GM11168 (cell line): ENCODE results near the gene RAD17.
"Not testable (repeated sequence)": the region's sequence is repeated elsewhere in the genome, so short reads cannot be mapped to it uniquely, and the experiment has no call there.

Experiments
- in situ Hi-C: fragments of 300-500 bp; cut with MboI; formaldehyde crosslinking; loops from one replicate; pipeline ENCODE4 v1.12.0; 2022; ENCODE audit warnings: low sequenced_read_pairs; ENCODE audit not compliant: unreplicated experiment

RAD17 gene

DNA sequence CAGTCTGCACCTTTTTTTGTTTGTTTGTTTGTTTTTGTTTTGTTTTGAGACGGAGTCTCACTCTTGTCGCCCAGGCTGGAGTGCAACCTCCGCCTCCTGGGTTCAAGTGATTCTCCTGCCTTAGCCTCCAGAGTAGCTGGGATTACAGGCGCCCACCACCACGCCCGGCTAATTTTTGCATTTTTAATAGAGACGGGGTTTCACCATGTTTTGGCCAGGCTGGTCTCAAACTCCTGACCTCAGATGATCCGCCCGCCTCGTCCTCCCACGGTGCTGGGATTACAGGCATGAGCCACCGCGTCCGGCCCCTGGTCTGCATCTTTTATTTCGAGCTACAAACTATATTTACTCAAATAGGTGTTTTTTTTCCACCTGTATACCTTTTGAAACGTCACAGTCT lies 717 bp downstream of the RAD17 start:
- in situ Hi-C loops = not testable (repeated sequence)

DNA sequence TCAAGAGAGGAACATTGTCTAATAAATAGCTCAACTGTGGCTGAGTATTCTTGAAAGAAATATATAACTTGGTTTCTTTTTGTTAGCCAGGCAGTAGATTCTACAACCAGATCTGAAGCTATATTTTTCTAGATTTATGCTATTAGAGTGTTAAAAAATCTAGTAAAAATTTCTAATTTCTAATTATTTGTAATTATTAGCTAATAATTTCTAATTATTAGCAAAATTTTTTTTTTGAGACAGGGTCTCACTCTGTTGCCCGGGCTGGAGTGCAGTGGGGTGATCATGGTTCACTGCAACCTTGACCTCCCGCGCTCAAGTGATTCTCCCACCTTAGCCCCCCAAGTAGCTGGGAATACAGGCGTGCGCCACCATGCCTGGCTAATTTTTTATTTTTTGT lies 2.8 kb downstream of the RAD17 start:
- in situ Hi-C loops = no loop called here

DNA sequence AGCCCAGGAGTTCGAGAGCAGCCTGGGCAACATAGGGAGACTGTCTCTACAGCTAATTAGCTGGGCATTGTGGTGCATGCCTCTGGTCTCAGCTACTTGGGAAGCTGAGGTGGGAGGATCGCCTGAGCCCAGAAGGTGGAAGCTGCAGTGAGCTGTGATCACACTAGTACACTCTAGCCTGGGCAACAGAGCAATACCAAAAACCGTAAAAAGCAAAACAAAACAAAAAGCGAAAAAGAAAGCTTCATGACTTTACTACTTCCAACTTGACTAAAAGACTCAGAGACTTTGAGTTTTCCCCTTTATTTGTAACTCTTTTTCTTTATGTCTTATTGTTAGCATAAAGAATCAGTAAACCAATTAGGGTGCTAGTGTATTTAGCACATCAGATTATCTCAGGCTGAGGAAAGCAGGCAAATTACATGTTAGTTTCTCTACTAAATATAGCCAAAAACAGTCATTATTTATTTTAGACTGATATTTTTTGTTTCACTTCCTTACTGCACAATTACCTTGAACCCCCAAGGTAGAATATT lies 5.4 kb downstream of the RAD17 start:
- in situ Hi-C loops = no loop called here

DNA sequence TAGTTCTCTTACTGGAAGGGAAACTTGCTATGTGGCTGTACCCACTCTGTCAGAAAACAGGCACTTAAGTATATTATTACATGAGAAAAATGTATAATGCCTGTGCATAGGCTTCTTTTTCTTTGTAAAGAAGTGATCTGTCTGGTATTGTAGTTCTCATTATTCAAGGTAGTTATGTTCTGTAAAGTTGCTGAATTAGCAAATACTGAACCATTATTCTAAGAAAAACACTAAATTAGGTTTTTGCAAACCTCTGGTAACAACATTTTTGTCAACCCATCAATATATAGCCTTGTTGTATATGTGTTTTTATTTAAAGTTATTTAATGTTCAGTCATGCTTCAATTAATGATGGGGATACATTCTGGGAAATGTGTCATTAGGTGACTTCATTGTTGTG lies 8.8 kb downstream of the RAD17 start:
- in situ Hi-C loops = no loop called here

DNA sequence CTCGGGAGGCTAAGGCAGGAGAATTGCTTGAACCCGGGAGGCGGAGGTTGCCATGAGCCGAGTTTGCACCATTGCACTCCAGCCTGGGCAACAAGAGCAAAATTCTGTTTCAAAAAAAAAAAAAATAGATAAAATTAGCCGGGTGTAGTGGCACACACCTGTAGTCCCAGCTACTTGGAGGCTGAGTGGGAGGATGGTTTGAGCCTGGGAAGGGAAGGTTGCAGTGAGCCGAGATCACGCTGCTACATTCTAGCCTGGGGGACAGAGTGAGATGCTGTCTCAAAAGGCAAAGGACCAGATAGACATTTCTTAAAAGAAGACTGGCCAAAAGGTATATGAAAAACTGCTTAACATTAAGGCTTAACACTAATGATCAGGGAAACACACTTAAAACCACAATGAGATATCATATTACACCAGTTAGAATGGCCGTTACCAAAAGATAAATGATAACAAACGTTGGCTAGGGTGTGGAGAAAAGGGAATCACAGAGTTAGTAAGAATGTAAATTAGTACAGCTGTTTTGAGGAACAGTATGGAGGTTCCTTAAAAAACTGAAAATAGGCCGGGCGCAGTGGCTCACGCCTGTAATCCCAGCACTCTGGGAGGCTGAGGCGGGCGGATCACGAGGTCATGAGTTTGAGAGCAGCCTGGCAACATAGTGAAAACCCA lies 35.2 kb downstream of the RAD17 start:
- in situ Hi-C loops = no loop called here

DNA sequence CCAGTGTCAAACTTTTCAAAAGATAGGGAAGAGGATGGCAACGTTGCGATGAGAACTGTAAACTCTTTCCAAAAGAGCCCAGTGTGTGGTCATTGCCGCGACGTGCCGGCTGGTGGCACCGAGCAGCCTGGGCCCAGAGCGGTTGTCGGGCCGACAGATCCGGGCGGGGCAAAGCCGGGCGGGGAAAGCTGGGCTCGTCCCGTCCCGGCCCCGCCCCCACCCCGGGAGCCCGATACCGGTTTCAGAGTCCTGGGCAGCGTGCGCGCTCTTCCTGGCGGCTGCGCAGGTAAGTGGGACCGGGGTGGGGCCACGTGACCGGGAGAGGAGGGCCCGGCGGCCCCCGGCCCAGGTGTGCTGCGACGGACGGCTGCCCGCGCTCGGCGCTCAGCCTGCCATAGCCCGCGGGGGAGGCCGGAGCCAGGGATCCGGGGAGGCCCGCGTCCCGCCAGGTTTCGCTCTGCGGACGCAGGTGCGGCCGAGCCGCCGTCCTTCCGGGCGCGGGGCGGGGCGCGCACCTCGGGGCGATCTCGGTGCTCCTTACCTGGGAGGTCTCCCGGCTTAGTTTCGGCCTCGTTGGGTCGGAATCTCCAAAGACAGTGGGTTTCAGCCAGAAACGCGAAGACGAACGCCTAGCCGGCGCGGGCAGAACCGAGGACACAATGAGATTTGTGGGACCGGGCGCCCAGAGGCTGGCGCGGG lies 45.4 kb downstream of the RAD17 start, which contains the start of gene MARVELD2:
MARVELD2 (plus strand) TSS at position 232 of the 699 bp plus-strand sequence. CDS start 4,270 bp downstream, outside the sequence.
- in situ Hi-C loops = no loop called here

DNA sequence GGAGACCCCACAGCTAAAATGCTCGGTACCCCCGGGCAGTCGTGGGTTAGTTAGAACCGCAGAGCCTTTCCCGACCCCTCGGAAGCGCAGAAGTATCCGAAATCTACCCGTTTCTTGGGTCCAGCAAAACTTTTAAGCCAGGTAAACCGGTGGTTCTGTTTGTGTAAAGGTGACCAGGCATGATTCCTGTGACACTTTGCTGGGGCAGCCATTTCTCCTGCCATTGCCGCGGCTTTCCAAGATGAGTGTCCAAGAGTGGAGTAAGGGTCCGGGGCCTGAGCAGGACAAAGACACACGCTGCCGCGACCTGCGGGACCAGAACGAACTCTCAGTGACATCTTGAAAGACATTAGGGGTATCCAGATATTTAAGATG lies 46.0 kb downstream of the RAD17 start:
- in situ Hi-C loops = no loop called here

DNA sequence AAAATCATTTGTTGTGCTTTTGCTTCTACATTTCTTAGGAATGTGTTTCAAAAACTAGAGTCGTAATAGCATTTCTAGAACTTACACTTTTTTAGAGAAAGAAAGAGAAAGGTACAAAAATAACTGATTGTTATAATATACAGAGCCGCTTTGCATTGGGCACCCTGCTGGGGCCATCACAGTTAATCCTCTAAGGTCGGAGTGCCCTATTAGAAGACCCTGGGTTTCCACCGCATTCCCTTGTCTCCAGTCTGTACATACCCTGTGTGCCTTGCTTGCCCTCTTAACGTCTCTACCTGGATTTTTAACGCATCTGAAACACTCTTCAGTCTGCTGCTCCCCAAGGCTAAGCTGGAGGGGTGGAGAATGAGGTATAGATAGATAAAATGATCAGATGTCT lies 46.6 kb downstream of the RAD17 start:
- in situ Hi-C loops = no loop called here

DNA sequence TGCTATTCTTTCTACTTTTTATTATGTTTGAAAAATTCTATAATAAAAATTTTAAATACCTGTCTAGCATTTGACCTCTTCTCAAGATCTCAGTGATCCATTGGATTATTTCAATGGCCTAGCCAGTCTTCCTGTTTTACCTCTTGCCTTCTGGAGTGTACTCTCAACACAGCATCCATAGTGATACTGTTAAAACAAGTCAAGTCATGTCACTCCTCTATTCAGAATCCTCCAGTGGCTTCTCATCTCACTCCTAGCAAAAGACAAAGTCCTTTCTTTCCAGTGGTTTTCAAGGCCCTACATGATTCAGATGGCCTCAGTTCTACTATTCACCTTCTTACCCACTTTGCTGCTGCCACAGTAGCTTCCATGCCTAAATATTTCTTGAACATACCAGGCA lies 47.1 kb downstream of the RAD17 start:
- in situ Hi-C loops = no loop called here

DNA sequence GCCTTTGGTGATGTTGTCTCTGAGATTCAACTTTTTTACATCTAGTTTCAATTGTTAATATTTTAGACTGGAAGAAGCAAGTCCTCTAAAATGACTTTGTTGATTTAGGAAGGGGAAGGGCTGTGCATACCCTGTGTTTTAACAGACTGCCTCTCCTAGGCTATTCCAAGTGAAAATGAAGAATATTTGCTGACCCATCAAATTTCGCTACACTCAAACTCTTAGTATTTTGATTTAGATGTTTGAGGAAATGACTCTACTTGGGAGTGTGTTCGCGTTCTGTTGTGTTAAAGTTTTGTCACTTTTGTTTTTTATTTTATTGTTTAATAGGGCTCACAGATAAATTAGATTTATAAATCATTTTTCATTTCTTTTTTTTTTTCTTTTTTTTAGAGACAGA lies 48.9 kb downstream of the RAD17 start:
- in situ Hi-C loops = no loop called here

DNA sequence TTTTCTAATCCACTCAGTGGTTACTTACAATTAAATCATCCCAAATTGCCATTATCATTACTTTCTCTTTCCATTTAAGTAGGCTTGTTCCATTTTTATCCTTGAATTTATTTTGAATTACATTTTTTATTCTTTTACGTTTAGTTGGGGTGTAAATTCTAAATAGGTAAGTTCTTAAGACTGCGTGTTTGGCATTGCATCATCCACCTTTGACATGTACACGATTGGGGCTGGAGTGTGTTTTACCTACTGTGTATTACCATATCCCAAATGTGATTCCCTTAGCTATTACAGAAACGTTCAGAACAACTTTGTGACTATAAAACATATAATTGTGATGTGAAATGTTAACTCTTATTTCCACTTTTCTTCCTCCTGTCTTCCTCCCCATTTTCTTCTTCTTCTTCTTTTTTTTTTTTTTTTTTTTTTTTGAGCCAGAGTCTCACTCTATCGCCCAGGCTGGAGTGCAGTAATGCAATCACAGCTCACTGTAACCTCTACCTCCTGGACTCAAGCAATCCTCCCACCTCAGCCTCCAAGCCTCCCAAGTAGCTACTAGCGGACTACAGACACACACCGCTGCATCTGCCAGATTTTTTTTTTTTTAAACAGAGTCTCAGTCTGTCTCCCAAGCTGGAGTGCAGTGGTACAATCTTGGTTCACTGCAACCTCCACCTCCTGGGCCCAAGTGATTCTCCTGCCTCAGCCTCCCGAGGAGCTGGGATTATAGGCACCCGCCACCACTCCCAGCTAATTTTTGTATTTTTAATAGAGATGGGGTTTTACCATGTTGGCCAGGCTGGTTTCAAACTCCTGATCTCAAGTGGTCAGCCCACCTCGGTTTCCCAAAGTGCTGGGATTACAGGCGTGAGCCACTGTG lies 62.0 kb downstream of the RAD17 start:
- in situ Hi-C loops = no loop called here

DNA sequence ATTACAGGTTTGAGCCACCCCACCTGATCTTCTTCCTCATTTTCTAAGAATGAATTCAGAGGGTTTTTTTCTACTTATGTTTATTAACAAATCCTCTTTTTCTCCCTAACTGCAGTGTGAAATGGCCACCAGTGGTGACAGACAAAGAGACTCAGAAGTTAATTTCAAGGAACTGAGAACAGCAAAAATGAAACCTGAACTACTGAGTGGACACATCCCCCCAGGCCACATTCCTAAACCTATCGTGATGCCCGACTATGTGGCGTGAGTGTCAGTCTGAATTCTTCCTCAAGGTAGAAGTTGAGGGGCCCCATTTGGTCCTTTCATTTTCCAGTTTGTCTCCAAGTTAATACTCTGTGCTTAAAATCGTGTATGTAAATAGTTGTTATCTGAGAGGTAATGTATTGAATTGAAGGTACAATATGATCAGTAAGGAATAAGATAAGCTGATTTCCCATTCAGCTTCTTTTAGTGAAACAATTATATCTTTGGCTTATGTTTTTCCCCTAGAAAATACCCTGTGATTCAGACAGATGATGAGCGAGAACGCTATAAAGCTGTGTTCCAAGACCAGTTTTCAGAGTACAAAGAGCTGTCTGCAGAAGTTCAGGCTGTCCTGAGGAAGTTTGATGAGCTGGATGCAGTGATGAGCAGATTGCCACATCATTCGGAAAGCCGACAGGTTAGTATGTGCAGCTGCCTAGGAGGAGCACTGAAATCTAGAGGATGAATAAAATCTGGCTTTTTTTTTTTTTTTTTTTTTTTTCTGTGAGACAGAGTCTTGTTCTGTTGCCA lies 63.0 kb downstream of the RAD17 start:
- in situ Hi-C loops = no loop called here

DNA sequence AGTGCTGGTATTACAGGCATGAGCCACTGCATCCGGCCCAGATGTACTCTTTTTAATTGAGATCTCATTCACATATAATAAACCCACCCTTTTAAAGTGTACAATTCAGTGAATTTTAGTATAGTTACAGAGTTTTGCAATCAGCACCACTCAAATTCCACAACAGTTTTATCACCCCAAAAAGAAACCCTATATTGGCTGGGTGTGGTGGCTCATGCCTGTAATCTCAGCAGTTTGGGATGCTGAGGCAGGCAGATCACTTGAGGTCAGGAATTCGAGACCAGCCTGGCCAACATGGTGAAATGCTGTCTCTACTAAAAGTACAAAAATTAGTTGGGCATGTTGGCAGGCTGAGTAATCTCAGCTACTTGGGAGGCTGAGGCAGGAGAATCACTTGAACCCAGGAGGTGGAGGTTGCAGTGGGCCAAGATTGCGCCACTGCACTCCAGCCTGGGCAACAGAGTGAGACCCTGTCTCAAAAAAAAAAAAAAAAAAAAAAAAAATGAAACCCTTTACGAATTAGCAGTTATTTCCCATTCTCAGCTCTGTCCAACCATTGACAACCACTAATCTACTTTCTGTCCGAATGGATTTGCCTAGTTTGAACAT lies 65.8 kb downstream of the RAD17 start:
- in situ Hi-C loops = not testable (repeated sequence)

DNA sequence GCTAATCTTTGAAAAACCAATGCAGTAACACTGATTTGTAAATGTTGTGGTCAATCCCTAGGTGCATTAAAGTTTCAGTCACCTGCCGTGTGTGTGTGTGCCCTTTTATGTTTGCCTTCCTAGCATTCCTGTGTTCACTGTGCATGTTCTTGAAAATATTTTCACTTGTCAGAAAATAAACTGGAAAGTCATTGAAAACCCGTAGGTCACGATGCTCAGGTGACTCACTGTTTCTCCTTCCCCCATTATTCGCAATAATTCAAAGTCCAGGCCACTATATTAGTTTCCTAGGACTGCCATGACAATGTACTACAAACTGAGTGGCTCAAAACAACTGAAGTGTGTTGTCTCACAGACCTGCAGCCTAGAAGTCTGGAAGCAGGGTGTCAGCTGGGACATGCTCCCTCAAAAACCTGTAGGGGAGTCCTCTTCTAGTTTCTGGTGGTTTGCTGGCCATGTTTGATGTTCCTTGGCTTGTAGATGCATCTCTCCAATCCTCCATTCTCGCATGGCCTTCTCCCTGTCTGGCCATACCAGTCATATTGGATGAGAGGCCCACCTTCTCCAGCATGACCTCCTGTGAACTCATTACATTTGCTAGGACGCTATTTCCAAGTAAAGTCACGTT lies 74.6 kb downstream of the RAD17 start:
- in situ Hi-C loops = no loop called here

DNA sequence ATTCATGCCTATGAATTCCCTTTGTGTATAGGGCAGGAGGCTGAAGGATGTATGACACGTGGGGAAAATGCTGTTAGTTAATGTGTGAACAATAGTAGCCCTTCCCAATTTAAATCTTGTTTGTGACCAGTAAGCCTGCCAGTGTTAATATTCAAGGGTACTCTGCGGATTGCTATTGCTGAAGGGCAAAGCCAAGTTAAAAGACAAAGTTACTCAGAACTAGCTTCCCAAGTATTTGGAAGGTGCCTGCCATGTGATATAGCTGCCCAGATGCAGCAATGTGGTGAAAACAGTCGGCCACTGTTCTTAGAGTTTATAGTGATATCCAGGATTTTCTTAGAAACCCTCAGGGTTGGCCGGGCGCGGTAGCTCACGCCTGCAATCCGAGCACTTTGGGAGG lies 79.9 kb downstream of the RAD17 start:
- in situ Hi-C loops = no loop called here

DNA sequence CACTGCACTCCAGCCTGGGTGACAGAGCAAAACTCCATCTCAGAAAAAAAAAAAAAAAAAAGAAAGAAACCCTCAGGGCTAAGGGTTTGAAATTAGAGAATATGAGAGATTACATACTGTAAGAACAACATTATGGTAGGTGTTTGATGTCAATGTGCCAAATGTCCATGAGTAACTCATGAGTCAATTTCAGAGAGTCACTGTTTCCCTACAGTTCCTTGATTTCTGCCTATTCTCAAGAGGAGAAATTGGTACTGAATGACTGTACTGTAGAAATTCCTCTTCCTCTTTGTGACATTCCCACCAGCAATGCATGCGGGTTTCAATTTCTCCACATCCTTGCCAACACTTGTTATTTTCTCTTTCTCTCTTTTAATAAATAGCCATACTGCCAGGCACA lies 80.5 kb downstream of the RAD17 start:
- in situ Hi-C loops = no loop called here

DNA sequence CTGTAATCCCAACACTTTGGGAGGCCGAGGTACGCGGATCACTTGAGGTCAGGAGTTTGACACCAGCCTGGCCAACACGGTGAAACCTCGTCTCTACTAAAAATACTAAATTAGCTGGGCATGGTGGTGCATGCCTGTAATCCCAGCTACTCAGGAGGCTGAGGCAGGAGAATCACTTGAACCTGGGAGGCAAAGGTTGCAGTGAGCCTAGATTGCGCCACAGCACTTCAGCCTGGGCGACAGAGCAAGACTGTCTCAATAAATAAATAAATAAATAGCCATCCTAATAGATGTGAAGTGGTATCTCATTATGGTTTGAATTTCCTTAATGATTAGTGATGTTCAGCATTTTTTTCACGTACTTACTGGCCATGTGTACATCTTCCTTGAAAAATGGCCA lies 80.9 kb downstream of the RAD17 start:
- in situ Hi-C loops = not testable (repeated sequence)

DNA sequence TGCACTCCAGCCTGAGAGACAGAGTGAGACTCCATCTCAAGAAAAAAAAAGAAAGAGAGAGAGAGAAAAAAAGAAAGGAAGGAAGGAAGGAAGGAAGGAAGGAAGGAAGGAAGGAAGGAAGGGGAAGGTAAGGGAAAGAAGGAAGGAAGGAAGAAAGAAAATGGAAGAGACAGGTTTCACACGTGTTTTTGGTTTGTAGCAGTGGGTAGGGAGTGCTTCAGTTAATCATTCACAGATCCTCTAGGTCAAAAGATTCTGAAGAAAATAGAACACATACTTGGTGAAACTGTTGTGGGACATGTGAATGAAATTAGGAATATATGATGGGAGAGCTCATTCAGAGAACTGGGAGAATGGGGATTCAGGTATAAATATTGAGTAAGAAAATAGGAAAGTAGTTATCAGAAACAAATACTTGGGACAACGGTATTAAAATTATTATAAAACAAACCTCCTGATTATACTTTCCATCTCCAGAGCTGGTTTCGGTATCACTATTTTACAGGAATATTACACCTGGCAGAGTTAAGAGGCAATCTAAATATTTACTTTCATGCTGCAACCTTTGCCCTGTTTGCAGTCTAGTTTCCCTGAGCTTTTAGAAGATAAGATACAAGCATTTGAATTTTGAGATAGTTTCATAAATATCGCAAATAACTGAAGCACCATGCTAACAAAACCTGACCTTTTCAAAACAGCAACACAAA lies 82.5 kb downstream of the RAD17 start:
- in situ Hi-C loops = no loop called here

DNA sequence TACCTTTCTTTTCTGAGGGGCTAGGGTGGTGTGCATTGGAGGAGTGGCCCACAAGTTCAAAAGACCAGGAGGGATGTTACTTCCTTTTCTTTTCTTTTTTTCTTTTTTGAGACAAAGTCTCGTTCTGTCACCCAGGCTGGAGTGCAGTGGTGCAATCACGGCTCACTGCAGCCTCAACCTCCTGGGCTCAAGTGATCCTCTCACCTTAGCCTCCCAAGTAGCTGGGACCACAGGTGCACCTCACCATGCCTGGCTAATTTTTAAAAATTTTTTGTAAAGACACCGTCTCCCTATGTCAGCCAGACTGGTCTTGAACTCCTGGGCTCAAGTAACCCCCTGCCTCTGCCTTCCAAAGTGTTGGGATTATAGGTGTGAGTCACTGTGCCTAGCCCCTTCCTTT lies 83.9 kb downstream of the RAD17 start:
- in situ Hi-C loops = not testable (repeated sequence)
